ENCODE results near the gene CACNA1S. TPM values are rescaled to one million over a fixed set of nuclear protein-coding genes. Genes with fewer than 3 reads are reported as not detected.

CACNA1S gene
- total RNA-seq, 1 donor from 2014 or later: not detected

- no peak for DNase-seq (ENCODE audit: low spot score in 2 of 2, unreplicated experiment in 2 of 2)
- Mint-ChIP-seq H3K4me3 (peak overlapping the region; percentile 70), H3K4me1 (peaks cover 54% of the 10 kb centered on the region), H3K27me3 (ENCODE audit: low read depth) (peaks cover 32% of the 10 kb centered on the region), H3K36me3 (no peaks in the 10 kb centered on the region), H3K9me3 (no peaks in the 10 kb centered on the region), H3K27ac (peak overlapping the region; percentile 58)
- TF ChIP-seq CTCF (IDR thresholded peaks at IDR 0.05; ENCODE audit: unreplicated experiment): no peak
Observed at GRCh38 chr1:201022820-201023516, 89.3 kb downstream of the CACNA1S start.

- Mint-ChIP-seq H3K4me1 (peaks cover 58% of the 10 kb centered on the region), H3K9me3 (no peaks in the 10 kb centered on the region), H3K36me3 (no peaks in the 10 kb centered on the region), H3K27ac (peak overlapping the region; percentile 58), H3K4me3 (peak overlapping the region; percentile 70), H3K27me3 (ENCODE audit: low read depth) (peaks cover 32% of the 10 kb centered on the region)
- DNase-seq (ENCODE audit: low spot score in 2 of 2, unreplicated experiment in 2 of 2): no peak
- no peak for TF ChIP-seq CTCF (IDR thresholded peaks at IDR 0.05; ENCODE audit: unreplicated experiment)
Observed at GRCh38 chr1:201022493-201022819, 89.8 kb downstream of the CACNA1S start.

GRCh38 chr1:201021630-201022492 lies 90.4 kb downstream of the CACNA1S start:
- H3K4me1 Mint-ChIP-seq: peaks cover 63% of the 10 kb centered on the region

GRCh38 chr1:201020721-201021629 lies 91.3 kb downstream of the CACNA1S start:
- DNase-seq (ENCODE audit: low spot score in 2 of 2, unreplicated experiment in 2 of 2): no peak
- peaks cover 64% of the 10 kb centered on the region for H3K4me1 Mint-ChIP-seq
- no peak overlapping the region for H3K27ac Mint-ChIP-seq
- no peaks in the 10 kb centered on the region for H3K9me3 Mint-ChIP-seq
- no peak overlapping the region for H3K4me3 Mint-ChIP-seq
- H3K27me3 Mint-ChIP-seq (ENCODE audit: low read depth): peaks cover 26% of the 10 kb centered on the region
- peak; percentile 27 for TF ChIP-seq CTCF (IDR thresholded peaks at IDR 0.05; ENCODE audit: unreplicated experiment)
- H3K36me3 Mint-ChIP-seq: no peaks in the 10 kb centered on the region

More at GRCh38 chr1:201021630-201022492, 90.4 kb downstream of the CACNA1S start:
- Mint-ChIP-seq H3K27ac (no peak overlapping the region), H3K27me3 (ENCODE audit: low read depth) (peaks cover 32% of the 10 kb centered on the region), H3K9me3 (no peaks in the 10 kb centered on the region), H3K4me3 (peak overlapping the region; percentile 70), H3K36me3 (no peaks in the 10 kb centered on the region)
- no peak for DNase-seq (ENCODE audit: low spot score in 2 of 2, unreplicated experiment in 2 of 2)
- TF ChIP-seq CTCF (IDR thresholded peaks at IDR 0.05; ENCODE audit: unreplicated experiment): no peak

GRCh38 chr1:201020040-201020591 lies 92.1 kb downstream of the CACNA1S start:
- TF ChIP-seq CTCF (IDR thresholded peaks at IDR 0.05; ENCODE audit: unreplicated experiment): no peak
- Mint-ChIP-seq H3K27ac (no peak overlapping the region), H3K4me1 (peaks cover 66% of the 10 kb centered on the region), H3K9me3 (no peaks in the 10 kb centered on the region), H3K4me3 (no peak overlapping the region), H3K36me3 (no peaks in the 10 kb centered on the region), H3K27me3 (ENCODE audit: low read depth) (peaks cover 27% of the 10 kb centered on the region)
- DNase-seq (ENCODE audit: low spot score in 2 of 2, unreplicated experiment in 2 of 2): no peak

All from mesothelial cell of epicardium (in vitro differentiated cells).